GM19468 (cell line): Measurements from ENCODE around the gene LRMDA.

Experiments used
- ATAC-seq: cut with Tn5 transposase; IDR thresholded peaks from one replicate; pipeline ENCODE4 v1.9.1; 2021; ENCODE audit warnings: mild to moderate bottlenecking, moderate library complexity, moderate number of reproducible peaks; ENCODE audit not compliant: unreplicated experiment; ENCODE audit errors: extremely low read depth

LRMDA gene

GRCh38 chr10:76070916-76071315, 639.5 kb downstream of the LRMDA start:
- ATAC-seq, result no peak

GRCh38 chr10:76071653-76072365, 640.4 kb downstream of the LRMDA start:
- ATAC-seq, result no peak

- ATAC-seq, result no peak
Measured at GRCh38 chr10:76072384-76072783, 641.0 kb downstream of the LRMDA start.

- no peak for ATAC-seq
Measured at GRCh38 chr10:76073524-76073923, 642.1 kb downstream of the LRMDA start.

- no peak for ATAC-seq
Measured at GRCh38 chr10:76074659-76075058, 643.2 kb downstream of the LRMDA start.

GRCh38 chr10:76080451-76080850, 649.0 kb downstream of the LRMDA start:
- ATAC-seq, result no peak

GRCh38 chr10:76080991-76081390, 649.6 kb downstream of the LRMDA start:
- no peak for ATAC-seq

GRCh38 chr10:76082232-76082631, 650.8 kb downstream of the LRMDA start:
- ATAC-seq, result no peak

- no peak for ATAC-seq
Measured at GRCh38 chr10:76082956-76083355, 651.5 kb downstream of the LRMDA start.

- ATAC-seq, result no peak
Measured at GRCh38 chr10:76085002-76085816, 653.8 kb downstream of the LRMDA start.

- no peak for ATAC-seq
Measured at GRCh38 chr10:76085817-76086167, 654.4 kb downstream of the LRMDA start.

GRCh38 chr10:76086170-76086760, 654.8 kb downstream of the LRMDA start:
- ATAC-seq, result no peak

- ATAC-seq, result no peak
Measured at GRCh38 chr10:76086761-76087639, 655.6 kb downstream of the LRMDA start.

GRCh38 chr10:76088008-76088407, 656.6 kb downstream of the LRMDA start:
- ATAC-seq, result no peak

GRCh38 chr10:76088980-76089379, 657.6 kb downstream of the LRMDA start:
- ATAC-seq, result no peak

- ATAC-seq, result no peak
Measured at GRCh38 chr10:76089556-76090180, 658.2 kb downstream of the LRMDA start.

GRCh38 chr10:76091926-76092325, 660.5 kb downstream of the LRMDA start:
- ATAC-seq, result no peak

- ATAC-seq, result no peak
Measured at GRCh38 chr10:76106611-76107010, 675.2 kb downstream of the LRMDA start.

GRCh38 chr10:76108563-76109359, 677.3 kb downstream of the LRMDA start:
- ATAC-seq, result no peak
